Stimulated activated CD8-positive, alpha-beta memory T cell treated with anti-CD3 and anti-CD28 coated beads, Interleukin-7, amount 100 ng/mL, for 24 hours (primary cell): Measurements from ENCODE around the gene PKD2.

Source experiments
- DNase-seq: peaks from one replicate; pipeline ENCODE4 v3.0.0-alpha.2; 2020; ENCODE audit warnings: low read depth

PKD2 gene

DNA sequence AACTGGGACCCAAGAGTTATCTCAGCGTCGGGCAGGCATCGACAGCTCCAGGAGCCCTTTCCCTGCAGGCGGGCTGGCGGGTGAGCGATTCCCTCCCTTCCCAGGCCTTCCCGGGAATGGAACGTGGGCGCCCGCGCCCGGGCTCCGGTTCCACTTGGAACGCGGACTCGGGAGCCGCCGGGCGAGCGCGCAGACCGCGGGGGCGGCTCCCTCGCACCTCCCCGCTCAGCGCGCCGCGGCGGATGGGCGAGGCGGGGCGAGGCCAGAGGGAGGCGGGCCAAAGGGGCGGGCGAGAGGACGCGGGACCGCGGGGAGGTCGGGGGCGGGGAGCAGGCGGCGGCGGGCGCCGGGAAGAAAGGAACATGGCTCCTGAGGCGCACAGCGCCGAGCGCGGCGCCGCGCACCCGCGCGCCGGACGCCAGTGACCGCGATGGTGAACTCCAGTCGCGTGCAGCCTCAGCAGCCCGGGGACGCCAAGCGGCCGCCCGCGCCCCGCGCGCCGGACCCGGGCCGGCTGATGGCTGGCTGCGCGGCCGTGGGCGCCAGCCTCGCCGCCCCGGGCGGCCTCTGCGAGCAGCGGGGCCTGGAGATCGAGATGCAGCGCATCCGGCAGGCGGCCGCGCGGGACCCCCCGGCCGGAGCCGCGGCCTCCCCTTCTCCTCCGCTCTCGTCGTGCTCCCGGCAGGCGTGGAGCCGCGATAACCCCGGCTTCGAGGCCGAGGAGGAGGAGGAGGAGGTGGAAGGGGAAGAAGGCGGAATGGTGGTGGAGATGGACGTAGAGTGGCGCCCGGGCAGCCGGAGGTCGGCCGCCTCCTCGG, at the start of gene PKD2:
TSS of gene PKD2 (plus strand) at position 332 of the 818 bp plus-strand sequence. CDS start at position 431, 99 bp downstream.
- peak; percentile 65 for DNase-seq

DNA sequence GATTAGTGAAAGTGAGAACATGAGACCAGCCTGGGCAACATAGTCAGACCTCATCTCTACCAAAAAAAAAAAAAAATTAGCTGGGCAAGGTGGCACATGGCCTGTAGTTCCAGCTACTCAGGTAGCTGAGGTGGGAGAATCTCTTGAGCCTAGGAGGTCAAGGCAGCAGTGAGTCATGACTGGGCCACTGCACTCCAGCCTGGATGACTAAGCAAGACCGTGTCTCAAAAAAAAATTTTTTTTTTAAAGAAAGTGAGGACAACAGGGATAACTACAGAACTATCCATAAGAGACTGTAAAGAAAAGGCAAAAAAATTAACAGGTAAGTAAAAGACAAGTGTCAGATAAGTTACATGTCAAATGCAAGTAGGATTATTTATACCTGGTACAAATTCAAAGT, 45.4 kb upstream of the PKD2 start:
- no peak for DNase-seq

DNA sequence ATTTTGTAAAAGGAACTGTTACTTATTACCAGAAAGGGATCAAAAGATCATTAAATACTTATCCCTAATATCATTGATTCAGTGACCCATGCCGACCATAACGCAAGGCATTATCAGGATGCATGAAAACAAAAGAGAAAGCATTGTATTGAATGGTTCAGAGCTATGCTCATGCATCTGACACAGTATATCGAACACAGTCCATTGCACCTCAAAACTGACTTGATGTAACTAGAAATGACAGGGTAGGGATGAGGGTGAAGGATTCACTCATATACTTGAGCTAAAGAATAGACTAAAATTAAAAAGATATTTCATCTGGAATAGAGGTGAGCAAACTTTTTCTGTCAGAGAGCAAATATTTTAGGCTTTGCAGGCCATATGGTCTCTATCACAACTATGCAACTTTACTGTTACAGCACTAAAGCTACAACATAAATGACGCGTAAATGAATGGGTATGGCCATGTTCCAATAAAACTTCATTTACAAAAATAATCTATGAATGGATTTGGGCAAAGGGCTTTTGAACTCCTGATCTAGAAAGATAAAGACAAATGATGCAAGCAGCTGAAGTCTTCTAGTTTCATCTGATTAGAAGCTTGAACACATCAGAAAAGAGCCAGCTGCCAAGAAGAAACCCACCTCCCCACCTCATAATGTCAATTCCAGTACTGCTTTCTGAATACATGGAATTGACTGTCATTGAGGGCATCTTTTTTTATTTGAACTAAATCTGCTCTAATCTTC, 44.9 kb upstream of the PKD2 start:
- no peak for DNase-seq

DNA sequence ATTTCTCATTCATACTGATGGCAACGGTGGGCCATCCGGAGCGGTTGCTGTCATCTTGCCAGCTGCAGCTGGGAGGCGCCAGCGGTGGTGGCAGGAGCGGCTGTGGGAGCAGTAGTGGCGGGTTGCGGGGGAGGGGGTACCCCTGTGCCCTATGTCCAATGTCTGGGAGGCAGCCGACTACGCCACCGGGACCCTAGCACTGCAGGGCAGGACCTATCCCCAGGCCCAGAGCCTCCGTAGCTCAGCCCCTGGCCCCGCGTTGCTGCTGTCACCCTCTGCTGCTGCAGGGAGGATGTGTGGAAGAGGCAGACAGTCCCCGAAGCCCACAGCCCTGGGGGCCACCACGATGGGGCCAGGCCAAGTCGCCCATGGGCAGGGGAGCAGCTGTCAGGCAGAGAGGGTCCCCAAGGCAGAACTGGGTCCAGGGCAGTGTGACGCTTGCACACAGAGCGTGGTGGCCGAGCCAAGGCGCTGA, 41.9 kb upstream of the PKD2 start:
- DNase-seq: no peak

DNA sequence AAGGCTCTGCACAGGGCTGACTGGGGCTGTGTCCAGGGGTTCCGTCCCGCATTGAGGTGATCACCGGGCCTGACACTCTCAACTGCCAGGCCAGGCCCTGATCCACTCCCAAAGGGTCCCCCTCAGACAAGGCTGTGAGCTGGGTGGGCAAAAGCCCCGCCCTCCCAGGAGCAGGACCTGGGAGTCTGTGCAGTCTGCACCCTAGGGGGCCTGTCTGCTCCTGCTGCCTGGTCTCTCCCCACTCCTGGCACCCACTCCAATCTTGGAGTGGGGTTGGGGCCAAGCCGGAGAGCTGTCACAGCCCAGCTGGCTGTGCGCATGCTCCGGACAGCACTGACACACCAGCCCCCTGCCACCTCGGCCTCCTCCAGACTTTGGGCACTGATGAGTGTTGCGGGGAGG, 41.3 kb upstream of the PKD2 start:
- no peak for DNase-seq

DNA sequence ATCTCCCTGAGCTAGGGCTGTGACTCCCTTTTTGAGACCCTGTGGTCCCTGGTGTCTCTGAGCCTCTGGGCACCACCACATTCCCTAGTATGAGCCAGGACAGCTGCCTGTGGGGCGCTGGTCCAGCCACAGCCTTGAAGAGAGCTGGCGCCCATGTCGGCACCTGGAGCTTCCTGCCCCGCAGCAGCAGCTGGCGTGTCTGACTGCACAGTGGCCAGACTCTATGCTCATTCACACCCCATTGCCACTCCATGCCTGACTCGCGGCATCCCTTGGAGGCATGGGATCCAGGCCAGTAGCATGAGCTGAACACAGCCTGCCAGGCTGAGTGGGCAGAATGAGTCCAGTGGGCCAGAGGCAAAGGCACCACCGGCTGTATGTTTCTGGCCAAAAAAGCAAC, 40.2 kb upstream of the PKD2 start:
- no peak for DNase-seq

DNA sequence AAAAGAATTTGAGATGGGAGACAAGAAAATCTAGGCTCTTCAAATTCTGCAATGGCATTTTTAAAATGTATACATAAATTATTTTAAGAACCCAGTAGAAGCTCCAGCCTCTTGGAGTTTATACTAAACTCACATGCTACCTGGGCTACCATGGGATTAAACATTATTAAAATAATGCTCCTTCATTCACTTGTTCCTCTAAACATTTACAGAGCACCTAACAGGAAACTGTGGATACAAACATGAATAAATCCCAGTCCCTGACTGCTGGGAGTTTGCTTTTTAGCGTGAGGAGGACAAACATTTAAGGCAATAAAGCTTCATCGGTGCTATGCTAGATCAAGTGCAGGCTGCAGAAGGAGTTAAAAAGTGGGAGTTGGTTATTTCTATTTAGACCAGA, 37.3 kb upstream of the PKD2 start:
- DNase-seq: no peak

DNA sequence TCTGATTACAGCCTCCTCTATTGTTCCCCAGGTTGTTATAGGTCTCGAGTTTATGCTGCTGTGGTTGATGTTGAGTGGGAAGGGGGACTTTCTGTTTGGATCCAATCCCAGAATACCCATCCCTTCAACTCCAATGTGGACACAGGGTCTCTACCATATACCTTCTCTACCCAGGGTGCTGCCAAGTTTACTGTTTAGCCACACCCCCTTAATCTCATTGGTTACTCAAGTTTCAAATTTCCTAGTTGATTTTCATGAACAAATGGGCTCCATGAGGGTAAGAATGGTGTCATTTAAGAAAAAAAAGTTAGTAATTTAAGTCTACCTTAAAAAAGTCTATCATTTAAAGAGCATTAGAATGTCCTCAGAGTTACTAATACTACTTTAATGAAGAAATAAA, 35.6 kb upstream of the PKD2 start:
- DNase-seq: no peak

DNA sequence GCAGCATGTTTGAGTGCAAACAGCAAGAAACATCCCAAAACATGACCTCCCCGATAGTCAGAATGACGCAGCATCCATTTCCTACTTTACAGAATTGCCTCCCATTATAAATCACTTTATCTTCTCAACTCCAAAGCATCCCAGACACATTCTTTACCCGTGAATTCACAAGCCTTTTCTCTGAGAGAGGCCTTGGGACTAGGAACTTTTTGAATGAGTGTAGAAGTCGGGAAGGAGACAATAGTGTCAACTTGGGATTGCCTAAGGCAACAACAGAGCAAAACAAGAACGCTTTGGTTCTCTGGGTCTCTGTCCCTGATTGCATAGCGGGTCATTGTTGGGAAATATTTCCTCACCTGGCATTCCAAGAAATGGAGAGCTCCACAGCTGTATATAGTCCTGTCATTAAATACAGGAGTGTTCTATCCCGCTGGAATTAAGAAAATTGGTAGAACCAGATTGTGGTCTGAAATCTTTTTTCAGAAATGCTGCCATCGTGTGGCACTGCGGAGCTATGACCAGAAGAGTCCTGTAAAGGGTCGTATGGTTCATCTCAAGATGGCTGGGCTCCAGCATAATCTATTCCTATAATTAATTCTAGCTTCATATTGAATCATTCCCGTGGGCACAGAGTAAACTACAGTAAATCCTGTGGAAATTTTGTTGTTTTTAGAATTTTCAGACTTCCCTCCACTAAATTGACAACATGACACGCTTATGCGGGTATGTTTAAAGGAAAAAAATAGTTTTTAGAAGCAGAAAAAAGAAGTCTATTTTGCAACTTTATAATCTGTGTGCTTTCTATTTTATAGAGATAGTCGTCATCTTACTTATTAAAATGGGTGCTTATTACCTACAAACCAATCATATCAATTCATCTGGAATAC, 33.9 kb upstream of the PKD2 start:
- no peak for DNase-seq

DNA sequence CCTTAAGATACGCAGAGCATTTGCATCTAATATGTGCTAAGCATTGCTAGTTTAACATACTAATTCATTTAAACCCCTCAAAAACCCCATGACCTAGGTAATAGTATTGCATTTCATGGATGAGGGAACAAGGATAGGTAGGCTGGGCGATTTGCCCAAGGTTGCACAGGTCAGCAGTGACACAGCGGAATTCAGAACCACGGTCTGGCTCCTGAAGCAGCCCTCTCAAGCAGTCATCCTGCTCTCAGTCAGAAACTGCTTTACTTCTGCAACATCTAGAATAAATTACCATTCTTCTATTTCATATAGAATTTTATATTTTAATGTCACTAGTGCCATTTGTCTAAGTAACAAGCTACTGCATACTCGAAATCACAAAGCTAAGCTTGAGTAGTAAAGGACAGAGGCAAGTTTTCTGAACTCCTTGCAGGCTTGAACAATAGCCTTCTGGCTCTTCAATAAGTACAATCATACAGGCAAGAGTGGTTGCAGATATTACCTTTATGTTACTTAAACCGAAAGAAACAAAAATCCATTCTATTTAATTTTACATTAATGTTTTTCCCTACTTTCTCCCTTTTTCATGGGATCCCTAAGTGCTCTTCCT, 32.5 kb upstream of the PKD2 start:
- no peak for DNase-seq

DNA sequence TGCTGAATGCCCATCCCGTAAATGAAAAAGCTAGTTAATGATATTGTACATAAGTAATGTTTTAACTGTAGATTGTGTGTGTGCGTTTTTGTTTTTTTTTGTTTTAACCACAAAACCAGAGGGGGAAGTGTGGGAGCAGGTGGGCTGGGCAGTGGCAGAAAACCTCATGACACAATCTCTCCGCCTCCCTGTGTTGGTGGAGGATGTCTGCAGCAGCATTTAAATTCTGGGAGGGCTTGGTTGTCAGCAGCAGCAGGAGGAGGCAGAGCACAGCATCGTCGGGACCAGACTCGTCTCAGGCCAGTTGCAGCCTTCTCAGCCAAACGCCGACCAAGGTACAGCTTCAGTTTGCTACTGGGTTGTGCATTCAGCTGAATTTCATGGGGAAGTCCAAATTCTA, 32.0 kb upstream of the PKD2 start, which contains the start of gene SPP1:
TSS of gene SPP1 (plus strand) at position 249 of the 400 bp plus-strand sequence. CDS start 1,182 bp downstream, outside the sequence.
- DNase-seq: no peak

DNA sequence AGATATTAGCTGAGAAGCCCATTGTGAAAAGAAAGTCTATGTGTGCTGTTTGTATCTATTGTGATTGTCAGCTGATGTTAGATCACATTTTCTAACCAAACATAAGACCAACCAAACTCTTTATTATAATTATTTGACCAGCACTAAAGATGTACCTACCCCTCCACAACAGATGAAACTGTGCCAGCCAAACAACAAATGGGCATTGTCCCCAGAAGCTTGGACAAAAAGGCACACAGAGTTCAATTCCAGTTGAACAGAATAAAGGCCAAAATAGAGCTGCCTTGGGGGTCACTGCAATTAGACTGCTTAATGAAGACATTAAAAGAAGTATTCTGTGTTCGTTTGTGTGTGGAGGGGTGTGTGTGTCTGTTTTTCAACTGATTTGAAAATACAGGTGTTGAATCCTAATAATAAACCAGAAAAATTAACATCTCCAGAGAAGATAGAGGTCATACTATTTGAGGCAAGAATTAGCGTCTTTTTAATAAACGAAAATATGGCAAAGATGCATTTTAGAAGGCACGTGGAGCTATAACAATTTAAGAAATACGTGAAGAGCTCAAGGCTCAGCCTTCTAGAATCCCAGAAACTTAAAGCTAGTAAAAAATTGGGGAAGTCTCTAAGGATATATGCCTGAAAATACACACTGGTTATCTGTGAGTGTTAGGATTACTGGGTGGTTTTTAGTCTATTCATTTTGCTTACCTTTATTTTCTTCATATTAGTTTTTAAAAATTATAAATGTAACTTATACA, 29.7 kb upstream of the PKD2 start:
- no peak for DNase-seq

DNA sequence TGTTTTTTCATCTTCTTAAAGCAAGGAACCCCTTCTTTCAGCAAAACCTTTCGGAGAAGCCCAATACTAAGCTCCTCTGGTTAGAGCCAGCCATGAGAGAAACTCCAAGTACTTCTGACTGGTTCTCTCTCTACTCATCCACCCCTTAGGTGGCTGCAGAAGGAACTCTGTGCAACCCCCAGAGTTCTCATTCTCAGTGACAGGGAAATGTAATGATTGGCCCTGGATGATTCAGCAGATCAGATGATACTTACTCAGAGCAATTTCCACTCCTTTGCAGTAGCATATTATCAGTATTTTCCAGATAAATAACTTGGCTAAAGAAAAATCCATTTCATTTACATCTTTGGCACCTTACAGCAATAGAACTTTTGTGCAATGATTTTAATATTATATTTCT, 28.8 kb upstream of the PKD2 start:
- DNase-seq: no peak

DNA sequence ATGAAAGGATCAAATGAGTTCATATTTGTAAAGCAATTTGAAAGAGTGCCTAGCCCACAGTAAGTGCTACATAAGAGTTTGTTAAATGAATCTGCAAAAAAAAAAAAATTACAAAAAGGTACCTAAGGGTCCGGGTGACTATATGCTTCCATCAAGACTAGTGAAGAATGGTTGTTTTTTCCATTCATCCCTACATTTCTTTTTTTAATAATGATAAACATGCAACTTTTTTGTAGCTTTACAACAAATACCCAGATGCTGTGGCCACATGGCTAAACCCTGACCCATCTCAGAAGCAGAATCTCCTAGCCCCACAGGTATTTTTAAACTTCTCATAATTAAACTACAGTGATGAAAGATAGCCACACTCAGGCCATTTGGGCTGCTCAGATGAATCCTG, 27.6 kb upstream of the PKD2 start:
- no peak for DNase-seq

DNA sequence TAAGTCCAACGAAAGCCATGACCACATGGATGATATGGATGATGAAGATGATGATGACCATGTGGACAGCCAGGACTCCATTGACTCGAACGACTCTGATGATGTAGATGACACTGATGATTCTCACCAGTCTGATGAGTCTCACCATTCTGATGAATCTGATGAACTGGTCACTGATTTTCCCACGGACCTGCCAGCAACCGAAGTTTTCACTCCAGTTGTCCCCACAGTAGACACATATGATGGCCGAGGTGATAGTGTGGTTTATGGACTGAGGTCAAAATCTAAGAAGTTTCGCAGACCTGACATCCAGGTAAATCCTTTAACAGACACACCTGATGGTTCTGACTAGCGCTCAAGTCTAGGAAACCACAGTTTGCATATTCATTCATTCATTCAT, 25.9 kb upstream of the PKD2 start:
- no peak for DNase-seq

DNA sequence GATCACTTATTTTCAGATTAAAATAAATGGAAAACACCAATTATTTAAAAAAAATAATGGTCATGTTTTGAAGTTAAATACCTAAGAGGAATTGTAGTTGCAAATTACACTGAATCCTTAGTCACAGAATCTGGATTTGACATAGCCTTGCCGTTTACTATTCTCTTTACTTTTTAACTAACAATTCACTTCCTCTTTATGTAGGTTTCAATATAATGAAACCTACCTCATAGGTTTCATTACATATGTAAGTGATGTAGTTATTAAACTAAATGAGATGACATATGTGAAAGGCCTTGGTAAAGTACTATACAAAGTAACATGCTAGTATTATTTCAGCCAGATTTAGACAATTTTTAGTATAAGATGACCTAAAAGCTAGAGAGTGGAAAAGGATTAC, 25.4 kb upstream of the PKD2 start:
- no peak for DNase-seq

DNA sequence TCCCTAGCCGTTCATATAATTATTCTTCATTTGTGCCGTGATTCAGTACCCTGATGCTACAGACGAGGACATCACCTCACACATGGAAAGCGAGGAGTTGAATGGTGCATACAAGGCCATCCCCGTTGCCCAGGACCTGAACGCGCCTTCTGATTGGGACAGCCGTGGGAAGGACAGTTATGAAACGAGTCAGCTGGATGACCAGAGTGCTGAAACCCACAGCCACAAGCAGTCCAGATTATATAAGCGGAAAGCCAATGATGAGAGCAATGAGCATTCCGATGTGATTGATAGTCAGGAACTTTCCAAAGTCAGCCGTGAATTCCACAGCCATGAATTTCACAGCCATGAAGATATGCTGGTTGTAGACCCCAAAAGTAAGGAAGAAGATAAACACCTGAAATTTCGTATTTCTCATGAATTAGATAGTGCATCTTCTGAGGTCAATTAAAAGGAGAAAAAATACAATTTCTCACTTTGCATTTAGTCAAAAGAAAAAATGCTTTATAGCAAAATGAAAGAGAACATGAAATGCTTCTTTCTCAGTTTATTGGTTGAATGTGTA, 24.9 kb upstream of the PKD2 start:
- DNase-seq: no peak

DNA sequence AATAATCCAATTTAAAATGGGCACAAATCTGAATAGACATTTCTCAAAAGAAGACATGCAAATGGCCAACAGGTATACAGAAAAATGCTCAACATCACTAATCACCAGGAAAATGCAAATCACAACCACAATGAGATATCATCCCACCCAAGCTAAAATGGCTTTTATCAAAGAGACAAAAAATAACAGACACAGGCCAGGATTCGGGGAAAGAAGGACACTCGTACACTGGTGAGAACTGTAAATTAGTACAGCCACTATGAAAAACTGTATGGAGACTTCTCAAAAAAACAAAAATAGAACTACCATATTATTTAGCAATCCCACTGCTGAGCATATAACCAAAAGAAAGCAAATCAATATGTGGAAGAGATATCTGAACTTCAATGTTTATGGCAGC, 23.4 kb upstream of the PKD2 start:
- DNase-seq: no peak

DNA sequence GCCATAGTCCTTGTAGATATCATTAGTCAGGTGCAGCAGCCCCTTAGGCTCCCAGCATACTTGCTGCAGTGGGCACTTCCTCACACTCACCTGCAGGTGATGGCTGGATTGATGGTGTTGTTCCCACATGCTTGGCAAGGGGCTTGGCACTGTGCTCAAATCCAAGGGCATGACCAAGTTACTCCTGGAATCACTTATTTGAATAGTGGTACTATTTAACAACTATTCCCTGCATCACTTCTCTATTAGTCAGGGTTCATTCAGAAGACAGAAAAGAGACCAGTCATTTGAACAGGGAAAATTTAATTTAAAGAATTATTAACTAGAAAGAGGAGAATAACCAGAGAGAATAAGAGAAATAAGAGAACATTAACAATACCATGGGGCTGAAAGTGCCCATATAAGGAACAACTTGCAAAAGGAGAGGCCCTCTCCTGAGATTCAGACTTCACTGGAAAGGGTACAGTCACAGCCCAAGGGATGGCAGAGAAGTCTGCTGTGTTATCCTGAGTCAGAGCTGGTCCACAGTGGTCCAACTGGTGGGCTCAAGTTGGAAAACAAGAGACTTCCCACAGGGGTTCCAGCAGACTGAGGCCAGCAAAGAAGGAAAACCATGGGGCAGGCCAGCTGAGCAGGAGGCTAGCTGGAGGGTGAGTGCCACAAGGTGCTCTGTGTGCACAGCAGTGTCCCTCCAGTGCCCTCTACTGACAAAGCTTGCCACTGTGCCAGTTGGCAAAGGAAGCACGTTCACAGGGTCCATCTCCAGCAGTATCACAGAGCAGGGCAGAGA, 22.1 kb upstream of the PKD2 start:
- DNase-seq: no peak

DNA sequence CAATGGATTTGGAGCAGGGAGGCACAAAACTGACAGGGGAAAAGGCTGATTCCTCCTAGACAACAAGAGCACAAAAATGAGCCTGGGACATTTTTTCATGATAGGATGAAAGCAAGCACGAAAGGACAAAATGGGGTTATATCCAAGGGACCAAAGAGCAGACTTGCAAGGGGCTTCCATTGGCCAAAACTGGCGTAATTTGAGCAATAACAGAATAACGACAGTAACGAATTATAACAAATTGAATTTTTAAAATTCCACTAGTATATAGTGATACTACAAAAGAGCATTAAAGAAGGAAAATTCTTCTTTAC, 21.6 kb upstream of the PKD2 start:
- no peak for DNase-seq
